Gastroesophageal sphincter (tissue), 4 donors: ENCODE results near the gene SDF4. TPM values are rescaled to one million over a fixed set of nuclear protein-coding genes. Genes with fewer than 3 reads are reported as not detected.

Source experiments
- ATAC-seq: fragments of 150-250 bp; one replicate; pipeline ENCODE4 v1.9.1; 2016; ENCODE audit warnings: mild to moderate bottlenecking, moderate library complexity
- H3K27ac ChIP-seq, 4 donors: fragments of 200-600 bp; sonication (generic) in 3 of 4; 1 replicate in 3 of 4; 2 replicates in 1 of 4; pipeline ENCODE4 v1.5.1; 2016 to 2019
- H3K27me3 ChIP-seq: fragments of 200-600 bp; sonication (generic); one replicate; pipeline ENCODE4 v1.5.1; 2019
- H3K36me3 ChIP-seq, 2 donors: fragments of 200-600 bp; sonication (generic); one replicate each; pipeline ENCODE4 v1.5.1; 2019; ENCODE audit warnings: control low read depth in 1 of 2
- H3K4me1 ChIP-seq, 3 donors: fragments of 200-600 bp; sonication (generic); 1 replicate in 2 of 3; 2 replicates in 1 of 3; pipeline ENCODE4 v1.5.1; 2016 to 2019; ENCODE audit warnings: control low read depth in 2 of 3
- H3K4me3 ChIP-seq, 2 donors: fragments of 200-600 bp; sonication (generic); one replicate each; pipeline ENCODE4 v1.5.1; 2019; ENCODE audit warnings: mild to moderate bottlenecking in 1 of 2, moderate library complexity in 1 of 2
- H3K9me3 ChIP-seq, 3 donors: fragments of 200-600 bp; sonication (generic); one replicate each; pipeline ENCODE4 v1.5.1; 2017 to 2019; ENCODE audit warnings: control low read depth in 2 of 3
- EP300 ChIP-seq: sonication (generic); formaldehyde crosslinking; IDR thresholded peaks from one replicate; pipeline ENCODE4 v1.6.1; 2017; ENCODE audit warnings: antibody characterized with exemption, mild to moderate bottlenecking
- POLR2A ChIP-seq, 2 donors: fragments of 450-650 bp; IDR thresholded peaks; one replicate each; pipeline ENCODE4 v1.6.1; 2017; ENCODE audit warnings: antibody characterized with exemption in 2 of 2, mild to moderate bottlenecking in 2 of 2, moderate library complexity in 1 of 2
- POLR2AphosphoS5 ChIP-seq: sonication (generic); formaldehyde crosslinking; IDR thresholded peaks from one replicate; pipeline ENCODE4 v1.6.1; 2017; ENCODE audit warnings: antibody characterized with exemption
- WGBS, 2 donors: methylation state at CpG; one replicate each; pipeline ENCODE4 v1.1.5; 2018; ENCODE audit warnings: low coverage in 1 of 2; 5-methylcytosine and 5-hydroxymethylcytosine counted together
- small RNA-seq, 4 donors: library from RNA; depleted of rRNA; stranded (forward); fragments of <200 nt; gene quantifications; one replicate each; pipeline ENCODE3, GENCODE V24; 2016
- total RNA-seq, 4 donors: library from RNA; depleted of rRNA; stranded (reverse); fragments of >200 nt; gene quantifications; one replicate each; pipeline ENCODE4 v1.1.0, GENCODE V29; 2016
- TF ChIP-seq, protein P1 (sequence below), 4 experiments: fragments of 200-600 bp in 2 of 4; fragments of 450-650 bp in 2 of 4; sonication (generic) in 1 of 4; IDR thresholded peaks; one replicate each; pipeline ENCODE4 v1.5.1; 2017 to 2019; ENCODE audit warnings: antibody characterized with exemption in 4 of 4, mild to moderate bottlenecking in 2 of 4, moderate library complexity in 2 of 4

The SDF4 gene
- total RNA-seq, 4 donors from 2014 or later: 84.2 to 115 (median 93.9) TPM

DNA sequence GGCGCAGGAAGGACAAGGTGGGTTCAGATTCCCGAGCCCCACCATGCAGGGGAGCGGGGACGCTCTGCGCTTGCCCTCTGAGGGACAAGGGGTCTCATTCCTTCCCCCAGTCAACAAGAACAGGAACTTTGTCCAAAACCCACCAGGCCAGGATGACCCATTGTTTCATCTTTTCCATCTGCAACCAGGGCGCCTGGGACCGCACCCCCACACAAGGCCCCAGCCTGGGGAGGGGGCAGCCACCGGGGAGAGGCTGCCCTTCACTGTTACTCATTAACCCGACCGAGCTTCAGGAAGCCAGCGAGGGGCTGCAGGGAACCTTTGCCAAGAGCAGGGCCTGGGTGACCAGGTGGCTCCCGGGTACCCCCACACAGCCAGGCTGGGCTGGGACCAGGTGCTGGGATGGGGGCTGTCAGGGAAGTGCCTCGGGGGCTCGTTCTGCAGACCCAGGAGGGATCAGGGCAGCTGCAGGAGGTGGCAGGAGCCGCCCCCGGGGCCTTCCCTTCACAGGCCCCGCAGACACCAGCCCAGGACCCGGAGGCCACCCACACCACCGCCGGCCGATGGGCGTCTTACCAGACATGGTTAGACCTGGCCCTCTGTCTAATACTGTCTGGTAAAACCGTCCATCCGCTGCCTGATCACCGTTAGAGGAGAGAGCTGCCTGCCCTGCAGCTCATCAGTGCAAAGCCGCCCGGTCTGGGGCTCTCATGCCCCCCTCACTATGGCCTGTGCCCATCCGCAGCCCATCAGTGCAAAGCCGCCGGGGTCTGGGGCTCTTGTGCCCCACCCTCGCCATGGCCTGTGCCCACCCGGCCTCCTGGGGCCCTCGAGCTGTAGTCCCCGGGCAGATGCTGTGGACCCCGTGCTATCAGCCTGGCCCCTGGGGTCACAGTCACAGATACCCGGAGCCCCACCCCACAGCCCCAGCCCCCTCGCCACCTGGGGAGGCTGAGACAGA lies 63.1 kb downstream of the SDF4 start:
- no CpG with 5 or more reads among the region's 37 CpGs for WGBS, 2 donors
- no peak for ATAC-seq
- Histone ChIP-seq H3K36me3 (no peaks in the 10 kb centered on the region), H3K9me3 (no peaks in the 10 kb centered on the region), H3K27ac (no peak overlapping the region), H3K4me3 (no peak overlapping the region), H3K4me1 (peaks cover 0 to 5% (median 0%) of the 10 kb centered on the region in 3 donors), H3K27me3 (peaks cover 99% of the 10 kb centered on the region)
- TF ChIP-seq, protein P1, sequence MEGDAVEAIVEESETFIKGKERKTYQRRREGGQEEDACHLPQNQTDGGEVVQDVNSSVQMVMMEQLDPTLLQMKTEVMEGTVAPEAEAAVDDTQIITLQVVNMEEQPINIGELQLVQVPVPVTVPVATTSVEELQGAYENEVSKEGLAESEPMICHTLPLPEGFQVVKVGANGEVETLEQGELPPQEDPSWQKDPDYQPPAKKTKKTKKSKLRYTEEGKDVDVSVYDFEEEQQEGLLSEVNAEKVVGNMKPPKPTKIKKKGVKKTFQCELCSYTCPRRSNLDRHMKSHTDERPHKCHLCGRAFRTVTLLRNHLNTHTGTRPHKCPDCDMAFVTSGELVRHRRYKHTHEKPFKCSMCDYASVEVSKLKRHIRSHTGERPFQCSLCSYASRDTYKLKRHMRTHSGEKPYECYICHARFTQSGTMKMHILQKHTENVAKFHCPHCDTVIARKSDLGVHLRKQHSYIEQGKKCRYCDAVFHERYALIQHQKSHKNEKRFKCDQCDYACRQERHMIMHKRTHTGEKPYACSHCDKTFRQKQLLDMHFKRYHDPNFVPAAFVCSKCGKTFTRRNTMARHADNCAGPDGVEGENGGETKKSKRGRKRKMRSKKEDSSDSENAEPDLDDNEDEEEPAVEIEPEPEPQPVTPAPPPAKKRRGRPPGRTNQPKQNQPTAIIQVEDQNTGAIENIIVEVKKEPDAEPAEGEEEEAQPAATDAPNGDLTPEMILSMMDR (IDR thresholded peaks at IDR 0.05): no peak
- TF ChIP-seq POLR2AphosphoS5 (no peak), POLR2A (IDR thresholded peaks at IDR 0.05) (no peak), EP300 (no peak)

DNA sequence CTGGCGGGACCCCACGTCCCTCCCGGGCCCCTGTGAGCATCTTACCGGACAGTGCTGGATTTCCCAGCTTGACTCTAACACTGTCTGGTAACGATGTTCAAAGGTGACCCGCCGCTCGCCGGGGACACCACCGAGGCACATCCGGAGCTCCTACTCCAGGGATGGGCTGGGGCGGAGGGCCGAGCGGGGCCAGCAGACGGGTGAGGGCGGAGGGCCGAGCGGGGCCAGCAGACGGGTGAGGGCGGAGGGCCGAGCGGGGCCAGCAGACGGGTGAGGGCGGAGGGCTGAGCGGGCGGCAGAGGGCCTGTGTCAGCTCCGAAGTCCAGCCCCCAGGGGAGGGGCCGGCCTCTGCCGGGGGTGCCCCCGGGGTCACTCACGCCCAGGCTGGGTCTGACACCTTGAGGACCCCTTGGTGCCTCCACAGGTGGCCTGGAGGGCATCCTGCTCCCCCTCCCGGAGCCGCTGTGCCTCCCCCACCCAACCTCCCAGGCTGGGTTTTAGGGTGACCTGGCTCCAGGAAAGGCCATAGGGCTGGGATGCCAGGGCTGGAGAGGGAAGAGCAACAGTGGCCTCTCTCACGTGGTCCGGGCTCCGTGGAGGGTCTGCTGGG lies 63.9 kb downstream of the SDF4 start:
- peaks cover 99% of the 10 kb centered on the region for H3K27me3 ChIP-seq

DNA sequence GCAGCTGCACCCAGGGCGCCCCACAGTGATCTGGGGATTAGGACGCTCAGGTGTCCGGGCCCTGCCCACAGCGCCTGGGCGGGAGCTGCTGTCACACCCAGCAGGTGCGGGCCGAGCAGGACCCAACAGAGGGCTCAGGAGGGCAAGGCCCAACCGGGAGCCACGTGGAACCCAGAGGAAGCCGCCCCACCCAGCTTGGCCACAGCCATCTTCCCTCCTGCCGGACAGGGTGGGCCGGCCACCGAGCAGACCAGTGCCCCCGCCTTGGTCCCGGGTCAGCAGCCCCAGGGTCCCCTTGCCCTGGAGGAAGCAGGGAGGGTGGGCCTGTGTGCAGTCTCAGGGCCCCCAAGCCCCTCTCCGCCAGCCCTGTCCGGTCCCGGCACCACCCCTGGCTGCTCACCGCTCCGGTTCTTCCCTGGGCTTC lies 64.4 kb downstream of the SDF4 start:
- no peaks in the 10 kb centered on the region for H3K9me3 ChIP-seq
- no peak overlapping the region for H3K27ac ChIP-seq
- H3K4me3 ChIP-seq: no peak overlapping the region
- ATAC-seq: no peak
- WGBS, 2 donors: no CpG with 5 or more reads among the region's 20 CpGs
- no peaks in the 10 kb centered on the region for H3K36me3 ChIP-seq
- TF ChIP-seq EP300: no peak
- TF ChIP-seq, protein P1 (IDR thresholded peaks at IDR 0.05): no peak
- no peak for TF ChIP-seq POLR2A (IDR thresholded peaks at IDR 0.05)
- no peak for TF ChIP-seq POLR2AphosphoS5
- no peaks in the 10 kb centered on the region for H3K4me1 ChIP-seq
- peaks cover 99% of the 10 kb centered on the region for H3K27me3 ChIP-seq

More for the DNA sequence above, 63.9 kb downstream of the SDF4 start:
- no CpG with 5 or more reads among the region's 36 CpGs for WGBS, 2 donors
- ATAC-seq: no peak
- Histone ChIP-seq H3K9me3 (no peaks in the 10 kb centered on the region), H3K36me3 (no peaks in the 10 kb centered on the region), H3K4me3 (no peak overlapping the region), H3K27ac (no peak overlapping the region), H3K4me1 (no peaks in the 10 kb centered on the region)
- TF ChIP-seq EP300: no peak
- TF ChIP-seq POLR2AphosphoS5: no peak
- TF ChIP-seq, protein P1 (IDR thresholded peaks at IDR 0.05): no peak
- no peak for TF ChIP-seq POLR2A (IDR thresholded peaks at IDR 0.05)

Small RNA genes within 50 kb of the gene (small RNA-seq; reads per million reads assigned to genes)
- gene MIR200A (0 to 0.51 (median 0.18) reads per million in 4 donors), gene MIR200B (0.36 to 2.6 (median 0.96) reads per million in 4 donors), gene MIR429 (0 to 0.26 (median 0) reads per million in 4 donors)

Other genes starting within 250 kb of the SDF4 start
- gene PERM1, start 249.9 kb downstream of the SDF4 start, total RNA-seq: 1 to 10 TPM in 2 of 4 donors, under 1 TPM in 1, not detected in 1; 0.39 to 1.9 (median 1.4) TPM
- 10 to 100 TPM; 33.6 to 77.6 (median 48.4) TPM for gene HES4, start 231.9 kb downstream of the SDF4 start, total RNA-seq
- gene ISG15, start 218.5 kb downstream of the SDF4 start, total RNA-seq: 10 to 100 TPM; 26.9 to 56.2 (median 45.9) TPM
- gene AGRN, start 211.9 kb downstream of the SDF4 start, total RNA-seq: 10 to 100 TPM; 18.0 to 33.6 (median 23.5) TPM
- gene RNF223, start 157.7 kb downstream of the SDF4 start, total RNA-seq: 1 to 10 TPM in 1 of 4 donors, not detected in 3; 1.1 TPM
- 10 to 100 TPM in 2 of 4 donors, 1 to 10 TPM in 2; 6.3 to 15.3 (median 9.9) TPM for gene C1orf159, start 115.9 kb downstream of the SDF4 start, total RNA-seq
- gene TTLL10, start 58.1 kb downstream of the SDF4 start, total RNA-seq: under 1 TPM in 1 of 4 donors, not detected in 3; 0.23 TPM
- 1 to 10 TPM in 1 of 4 donors, under 1 TPM in 1, not detected in 2; 0.35 to 2.2 TPM for gene TNFRSF18, start 25.4 kb downstream of the SDF4 start, total RNA-seq
- 1 to 10 TPM in 3 of 4 donors, under 1 TPM in 1; 0.93 to 1.6 (median 1.3) TPM for gene TNFRSF4, start 17.8 kb downstream of the SDF4 start, total RNA-seq
- 10 to 100 TPM; 12.3 to 24.1 (median 15.0) TPM for gene B3GALT6, start 236 bp upstream of the SDF4 start, total RNA-seq
- gene C1QTNF12, start 14.7 kb upstream of the SDF4 start, total RNA-seq: 1 to 10 TPM in 3 of 4 donors, under 1 TPM in 1; 0.96 to 2.8 (median 1.7) TPM
- 10 to 100 TPM; 28.1 to 47.0 (median 37.9) TPM for gene UBE2J2, start 41.9 kb upstream of the SDF4 start, total RNA-seq
- gene SCNN1D, start 48.4 kb upstream of the SDF4 start, total RNA-seq: 1 to 10 TPM in 3 of 4 donors, under 1 TPM in 1; 0.94 to 7.9 (median 2.4) TPM
- 10 to 100 TPM; 35.6 to 74.7 (median 50.2) TPM for gene ACAP3, start 75.9 kb upstream of the SDF4 start, total RNA-seq
- 10 to 100 TPM; 12.5 to 24.2 (median 19.4) TPM for gene PUSL1, start 76.6 kb upstream of the SDF4 start, total RNA-seq
- 100 to 1,000 TPM in 1 of 4 donors, 10 to 100 TPM in 3; 62.0 to 119 (median 96.4) TPM for gene INTS11, start 92.7 kb upstream of the SDF4 start, total RNA-seq
- gene CPTP, start 92.8 kb upstream of the SDF4 start, total RNA-seq: 10 to 100 TPM; 10.4 to 42.7 (median 30.1) TPM
- under 1 TPM in 3 of 4 donors, not detected in 1; 0.12 to 0.54 (median 0.40) TPM for gene TAS1R3, start 99.3 kb upstream of the SDF4 start, total RNA-seq
- gene DVL1, start 117.4 kb upstream of the SDF4 start, total RNA-seq: 100 to 1,000 TPM in 1 of 4 donors, 10 to 100 TPM in 3; 84.4 to 174 (median 88.9) TPM
- gene MXRA8, start 126.6 kb upstream of the SDF4 start, total RNA-seq: 100 to 1,000 TPM in 1 of 4 donors, 10 to 100 TPM in 3; 69.8 to 105 (median 85.4) TPM
- 100 to 1,000 TPM; 103 to 138 (median 108) TPM for gene AURKAIP1, start 143.2 kb upstream of the SDF4 start, total RNA-seq
- 100 to 1,000 TPM in 2 of 4 donors, 10 to 100 TPM in 2; 31.6 to 248 (median 127) TPM for gene CCNL2, start 167.3 kb upstream of the SDF4 start, total RNA-seq
- 100 to 1,000 TPM; 121 to 215 (median 159) TPM for gene MRPL20, start 175.3 kb upstream of the SDF4 start, total RNA-seq
- 10 to 100 TPM in 2 of 4 donors, 1 to 10 TPM in 2; 8.7 to 16.9 (median 10.3) TPM for gene ANKRD65, start 189.3 kb upstream of the SDF4 start, total RNA-seq
- 100 to 1,000 TPM in 2 of 4 donors, 10 to 100 TPM in 2; 59.8 to 137 (median 96.4) TPM for gene VWA1, start 203.7 kb upstream of the SDF4 start, total RNA-seq
- gene ATAD3C, start 217.7 kb upstream of the SDF4 start, total RNA-seq: 1 to 10 TPM in 1 of 4 donors, under 1 TPM in 2, not detected in 1; 0.47 to 1.1 (median 0.94) TPM
- gene ATAD3B, start 239.8 kb upstream of the SDF4 start, total RNA-seq: 10 to 100 TPM in 2 of 4 donors, 1 to 10 TPM in 2; 4.1 to 17.9 (median 12.1) TPM